Right lobe of liver (tissue), 4 donors: ENCODE data around the gene MCM3AP.

ENCODE experiments used
- CTCF ChIP-seq, 4 donors: fragments of 200-600 bp in 3 of 4; fragments of 450-650 bp in 1 of 4; IDR thresholded peaks; one replicate each; pipeline versions ENCODE4 v1.5.1 to v1.8.0; 2016 to 2022; ENCODE audit warnings: antibody characterized with exemption in 4 of 4, mild to moderate bottlenecking in 2 of 4
- POLR2A ChIP-seq: fragments of 450-650 bp; IDR thresholded peaks from one replicate; pipeline ENCODE4 v1.6.1; 2017; ENCODE audit warnings: antibody characterized with exemption, mild to moderate bottlenecking
- donor health status: DM: no; HTN: no; CAD: no.
- donor health status: DM: no; HTN: no; CAD: no.
- donor health status: DM: no; HTN: yes; CAD: no.

GRCh38 chr21:46284077-46284644, 1.2 kb downstream of the MCM3AP start:
- no peak for TF ChIP-seq CTCF (IDR thresholded peaks at IDR 0.05)
- no peak for TF ChIP-seq POLR2A
